Measurements from ENCODE around the gene PRAME. TPM values are rescaled to one million over a fixed set of nuclear protein-coding genes. Genes with fewer than 3 reads are reported as not detected.

PRAME gene
- total and polyA plus RNA-seq, 2 experiments from 2014 or later, result not detected

DNA sequence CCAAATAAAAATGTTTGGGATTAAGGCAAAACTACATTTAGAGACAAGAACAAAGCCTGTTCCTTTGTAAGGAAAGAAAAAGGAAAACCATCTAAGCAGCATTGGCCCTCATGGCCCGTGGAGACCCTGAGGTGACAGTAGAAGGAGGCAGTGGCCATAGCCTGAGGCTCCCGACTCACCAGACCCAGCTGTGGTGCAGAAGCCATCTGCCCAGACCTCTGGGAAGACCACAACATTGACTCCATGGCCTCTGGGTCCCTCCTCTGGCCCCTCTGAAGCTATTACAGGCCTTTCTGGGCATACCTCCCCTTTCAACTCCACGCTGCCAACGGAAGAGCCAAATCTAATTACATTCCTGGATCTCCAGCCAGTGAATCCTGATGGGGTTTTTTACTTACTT, 6.4 kb downstream of the PRAME start:
- Histone ChIP-seq H3K4me1 (ENCODE audit: insufficient read depth) (no peaks in the 10 kb centered on the region), H3K4me2 (no peak overlapping the region), H3K36me3 (replicated peaks; ENCODE audit: insufficient read depth, low read depth) (no peaks in the 10 kb centered on the region), H3K4me3 (no peak overlapping the region), H2AFZ (no peak overlapping the region), H3K27me3 (peaks cover 15% of the 10 kb centered on the region), H3K27ac (no peak overlapping the region), H4K20me1 (ENCODE audit: insufficient read depth, poor library complexity, severe bottlenecking) (no peaks in the 10 kb centered on the region), H3K79me2 (no peaks in the 10 kb centered on the region), H3K9me3 (ENCODE audit: low read depth) (no peaks in the 10 kb centered on the region), H3K9me2 (replicated peaks; ENCODE audit: insufficient read depth) (no peaks in the 10 kb centered on the region)
- no peak for DNase-seq (ENCODE audit: low spot score)
- WGBS (ENCODE audit: low lambda C conversion rate, missing lambda C conversion rate), result 49% methylated on average over 4 of the region's 4 CpGs
- TF ChIP-seq EZH2phosphoT487 (IDR thresholded peaks at IDR 0.05; ENCODE audit: low read depth, severe bottlenecking, unreplicated experiment) (no peak), EZH2 (IDR thresholded peaks at IDR 0.05; ENCODE audit: borderline replicate concordance) (no peak)
- TF ChIP-seq, protein P1, sequence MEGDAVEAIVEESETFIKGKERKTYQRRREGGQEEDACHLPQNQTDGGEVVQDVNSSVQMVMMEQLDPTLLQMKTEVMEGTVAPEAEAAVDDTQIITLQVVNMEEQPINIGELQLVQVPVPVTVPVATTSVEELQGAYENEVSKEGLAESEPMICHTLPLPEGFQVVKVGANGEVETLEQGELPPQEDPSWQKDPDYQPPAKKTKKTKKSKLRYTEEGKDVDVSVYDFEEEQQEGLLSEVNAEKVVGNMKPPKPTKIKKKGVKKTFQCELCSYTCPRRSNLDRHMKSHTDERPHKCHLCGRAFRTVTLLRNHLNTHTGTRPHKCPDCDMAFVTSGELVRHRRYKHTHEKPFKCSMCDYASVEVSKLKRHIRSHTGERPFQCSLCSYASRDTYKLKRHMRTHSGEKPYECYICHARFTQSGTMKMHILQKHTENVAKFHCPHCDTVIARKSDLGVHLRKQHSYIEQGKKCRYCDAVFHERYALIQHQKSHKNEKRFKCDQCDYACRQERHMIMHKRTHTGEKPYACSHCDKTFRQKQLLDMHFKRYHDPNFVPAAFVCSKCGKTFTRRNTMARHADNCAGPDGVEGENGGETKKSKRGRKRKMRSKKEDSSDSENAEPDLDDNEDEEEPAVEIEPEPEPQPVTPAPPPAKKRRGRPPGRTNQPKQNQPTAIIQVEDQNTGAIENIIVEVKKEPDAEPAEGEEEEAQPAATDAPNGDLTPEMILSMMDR (IDR thresholded peaks at IDR 0.05; ENCODE audit: poor library complexity), result no peak

DNA sequence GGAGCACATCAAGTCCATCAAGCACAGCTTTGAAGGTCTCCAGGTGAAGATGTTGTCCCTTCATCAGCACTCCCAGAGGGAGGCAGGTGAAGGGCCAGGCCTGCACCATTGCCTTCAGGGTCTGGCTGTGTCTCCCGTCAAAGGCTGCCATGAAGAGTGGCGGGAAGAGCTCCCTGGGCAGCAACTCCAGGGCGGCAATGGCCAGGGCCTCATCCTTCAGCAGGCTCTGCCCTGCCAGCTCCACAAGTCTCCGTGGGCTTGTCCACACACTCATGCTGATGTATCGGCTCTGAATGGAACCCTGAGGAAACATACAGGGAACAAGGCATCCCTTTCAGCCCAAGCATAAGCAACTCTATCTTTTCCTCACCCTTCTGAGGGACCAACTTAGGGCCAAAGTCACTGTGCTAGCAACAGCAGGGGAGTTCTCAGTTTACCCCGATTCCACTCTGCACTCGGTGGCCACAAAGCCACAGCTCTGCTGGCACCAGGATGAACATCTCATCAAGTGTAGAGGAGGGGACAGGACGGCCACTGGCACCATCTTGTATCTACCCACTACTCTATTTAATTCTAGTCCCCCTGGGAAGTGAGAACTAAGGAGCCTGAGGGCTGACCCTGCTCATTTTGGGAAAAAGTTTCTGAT, 8.2 kb downstream of the PRAME start:
- no peak overlapping the region for H2AFZ ChIP-seq
- no peak for DNase-seq (ENCODE audit: low spot score)
- H3K4me3 ChIP-seq, result no peak overlapping the region

DNA sequence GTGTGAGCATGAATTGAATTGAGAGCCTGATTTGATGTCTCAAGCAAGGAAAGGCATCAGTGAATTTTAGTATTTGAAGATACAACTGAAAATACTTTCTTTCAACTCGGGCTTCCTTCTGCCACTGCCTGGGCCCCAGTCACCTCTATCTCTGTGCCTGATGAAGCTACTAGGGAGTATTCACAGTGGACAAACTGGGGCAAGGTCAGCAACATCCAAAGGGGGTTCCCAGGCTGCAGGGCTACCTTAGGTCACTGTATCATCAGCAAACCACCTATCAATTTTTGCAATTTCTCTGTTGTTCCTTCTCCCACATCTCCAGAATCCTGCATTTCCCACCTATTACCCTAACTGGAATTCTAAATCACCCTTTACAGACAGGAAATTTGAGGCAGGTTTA, 10.2 kb downstream of the PRAME start:
- no peaks in the 10 kb centered on the region for H3K4me1 ChIP-seq (ENCODE audit: insufficient read depth)
- H3K4me3 ChIP-seq, result no peak overlapping the region
- no peak overlapping the region for H2AFZ ChIP-seq
- H3K4me2 ChIP-seq, result no peak overlapping the region
- 83% methylated on average over 1 of the region's 1 CpG for WGBS (ENCODE audit: low lambda C conversion rate, missing lambda C conversion rate)
- no peaks in the 10 kb centered on the region for H3K36me3 ChIP-seq (replicated peaks; ENCODE audit: insufficient read depth, low read depth)
- H3K79me2 ChIP-seq, result no peaks in the 10 kb centered on the region
- no peaks in the 10 kb centered on the region for H3K9me2 ChIP-seq (replicated peaks; ENCODE audit: insufficient read depth)
- no peaks in the 10 kb centered on the region for H3K9me3 ChIP-seq (ENCODE audit: low read depth)
- TF ChIP-seq EZH2 (IDR thresholded peaks at IDR 0.05; ENCODE audit: borderline replicate concordance), result no peak
- TF ChIP-seq, protein P1 (IDR thresholded peaks at IDR 0.05; ENCODE audit: poor library complexity), result no peak
- TF ChIP-seq EZH2phosphoT487 (IDR thresholded peaks at IDR 0.05; ENCODE audit: low read depth, severe bottlenecking, unreplicated experiment), result no peak
- no peak overlapping the region for H3K27ac ChIP-seq
- H3K27me3 ChIP-seq, result peaks cover 15% of the 10 kb centered on the region
- no peak for DNase-seq (ENCODE audit: low spot score)
- H4K20me1 ChIP-seq (ENCODE audit: insufficient read depth, poor library complexity, severe bottlenecking), result no peaks in the 10 kb centered on the region

More for the DNA sequence above, 8.2 kb downstream of the PRAME start:
- Histone ChIP-seq H3K79me2 (no peaks in the 10 kb centered on the region), H3K4me2 (no peak overlapping the region), H4K20me1 (ENCODE audit: insufficient read depth, poor library complexity, severe bottlenecking) (no peaks in the 10 kb centered on the region), H3K9me2 (replicated peaks; ENCODE audit: insufficient read depth) (no peaks in the 10 kb centered on the region), H3K4me1 (ENCODE audit: insufficient read depth) (no peaks in the 10 kb centered on the region), H3K27ac (no peak overlapping the region), H3K36me3 (replicated peaks; ENCODE audit: insufficient read depth, low read depth) (no peaks in the 10 kb centered on the region), H3K9me3 (ENCODE audit: low read depth) (no peaks in the 10 kb centered on the region), H3K27me3 (peaks cover 15% of the 10 kb centered on the region)
- WGBS (ENCODE audit: low lambda C conversion rate, missing lambda C conversion rate), result 89% methylated on average over 8 of the region's 8 CpGs
- TF ChIP-seq EZH2phosphoT487 (IDR thresholded peaks at IDR 0.05; ENCODE audit: low read depth, severe bottlenecking, unreplicated experiment) (no peak), EZH2 (IDR thresholded peaks at IDR 0.05; ENCODE audit: borderline replicate concordance) (no peak)
- TF ChIP-seq, protein P1 (IDR thresholded peaks at IDR 0.05; ENCODE audit: poor library complexity), result no peak

Data from hepatocyte (in vitro differentiated cells).